Retinal pigment epithelial cell (primary cell): ENCODE results near the gene EIF4E1B.
A peak's percentile ranks its signal among the peaks of the same experiment; 100 is the strongest.

ENCODE experiments used
- DNase-seq: peaks from one replicate; pipeline ENCODE4 v3.0.0-alpha.2; 2010; ENCODE audit warnings: low read depth
- H3K4me3 ChIP-seq: 2 replicates; pipeline ENCODE4 v1.5.1; 2011; ENCODE audit warnings: mild to moderate bottlenecking, low read length, control low read depth, moderate library complexity
- TF ChIP-seq, protein P1 (sequence below): conservative IDR thresholded peaks from 2 replicates; pipeline ENCODE4 v1.5.1; 2011; ENCODE audit warnings: low read depth, low read length, control low read depth, inconsistent platforms

EIF4E1B gene

GRCh38 chr5:176643491-176644219 lies 13.2 kb downstream of the EIF4E1B start:
- H3K4me3 ChIP-seq, result no peak overlapping the region
- TF ChIP-seq, protein P1, sequence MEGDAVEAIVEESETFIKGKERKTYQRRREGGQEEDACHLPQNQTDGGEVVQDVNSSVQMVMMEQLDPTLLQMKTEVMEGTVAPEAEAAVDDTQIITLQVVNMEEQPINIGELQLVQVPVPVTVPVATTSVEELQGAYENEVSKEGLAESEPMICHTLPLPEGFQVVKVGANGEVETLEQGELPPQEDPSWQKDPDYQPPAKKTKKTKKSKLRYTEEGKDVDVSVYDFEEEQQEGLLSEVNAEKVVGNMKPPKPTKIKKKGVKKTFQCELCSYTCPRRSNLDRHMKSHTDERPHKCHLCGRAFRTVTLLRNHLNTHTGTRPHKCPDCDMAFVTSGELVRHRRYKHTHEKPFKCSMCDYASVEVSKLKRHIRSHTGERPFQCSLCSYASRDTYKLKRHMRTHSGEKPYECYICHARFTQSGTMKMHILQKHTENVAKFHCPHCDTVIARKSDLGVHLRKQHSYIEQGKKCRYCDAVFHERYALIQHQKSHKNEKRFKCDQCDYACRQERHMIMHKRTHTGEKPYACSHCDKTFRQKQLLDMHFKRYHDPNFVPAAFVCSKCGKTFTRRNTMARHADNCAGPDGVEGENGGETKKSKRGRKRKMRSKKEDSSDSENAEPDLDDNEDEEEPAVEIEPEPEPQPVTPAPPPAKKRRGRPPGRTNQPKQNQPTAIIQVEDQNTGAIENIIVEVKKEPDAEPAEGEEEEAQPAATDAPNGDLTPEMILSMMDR, result no peak
- no peak for DNase-seq

- TF ChIP-seq, protein P1, result no peak
- no peak for DNase-seq
- no peak overlapping the region for H3K4me3 ChIP-seq
Observed at GRCh38 chr5:176644294-176644693, 13.8 kb downstream of the EIF4E1B start.

DNA sequence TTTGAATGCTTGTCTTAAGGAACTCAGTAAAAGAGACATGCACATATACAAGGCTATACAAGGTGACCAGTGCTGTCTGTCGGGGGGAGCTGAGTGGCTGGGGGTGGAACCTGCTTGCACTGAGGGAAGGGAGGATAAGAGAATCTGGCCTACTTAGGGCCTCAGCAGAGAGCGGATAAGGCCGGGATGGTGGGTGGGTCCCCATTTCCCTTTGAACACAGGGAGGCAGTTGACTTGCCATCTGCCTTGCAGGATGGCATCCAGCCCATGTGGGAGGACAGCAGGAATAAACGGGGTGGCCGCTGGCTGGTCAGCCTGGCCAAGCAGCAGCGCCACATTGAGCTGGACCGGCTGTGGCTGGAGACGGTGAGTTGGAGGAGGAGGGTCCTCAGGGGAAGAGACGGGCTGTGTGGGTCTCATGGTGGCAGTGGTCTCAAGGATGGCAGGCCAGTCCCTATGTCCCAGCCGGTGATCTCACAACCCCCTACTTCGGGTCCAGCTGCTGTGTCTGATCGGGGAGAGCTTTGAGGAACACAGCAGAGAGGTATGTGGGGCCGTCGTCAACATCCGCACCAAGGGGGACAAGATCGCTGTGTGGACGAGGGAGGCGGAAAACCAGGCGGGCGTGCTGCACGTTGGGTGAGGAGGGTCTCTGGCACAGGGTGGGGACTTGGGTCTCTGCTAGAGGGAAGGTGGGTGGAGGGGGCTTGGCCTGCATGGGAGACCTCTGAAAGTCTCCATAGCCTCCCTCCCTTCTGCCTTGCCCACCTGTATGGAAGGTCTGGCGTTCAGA lies 14.6 kb downstream of the EIF4E1B start:
- no peak overlapping the region for H3K4me3 ChIP-seq
- TF ChIP-seq, protein P1, result no peak

GRCh38 chr5:176646049-176646706 lies 15.7 kb downstream of the EIF4E1B start:
- no peak for DNase-seq
- TF ChIP-seq, protein P1, result no peak
- H3K4me3 ChIP-seq, result no peak overlapping the region

More for the DNA sequence above, 14.6 kb downstream of the EIF4E1B start:
- DNase-seq, result no peak

DNA sequence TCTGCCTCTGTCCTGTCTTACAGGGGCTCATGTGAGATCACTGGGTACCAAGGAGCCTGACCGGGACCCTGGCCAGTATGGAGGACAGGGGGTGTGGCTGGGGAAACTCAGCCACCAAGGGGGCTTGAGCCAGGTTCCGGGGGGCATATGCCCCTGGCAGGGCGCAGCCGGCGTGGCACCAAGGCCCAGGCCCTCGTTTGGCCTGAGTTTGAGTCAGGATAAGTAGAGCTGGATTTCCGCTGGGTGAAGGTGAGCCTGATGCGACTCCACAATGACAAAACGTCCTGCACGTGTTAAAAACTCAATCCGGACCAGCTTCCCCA lies 16.2 kb downstream of the EIF4E1B start:
- TF ChIP-seq, protein P1, result no peak
- no peak for DNase-seq
- peak overlapping the region; percentile 49 for H3K4me3 ChIP-seq

DNA sequence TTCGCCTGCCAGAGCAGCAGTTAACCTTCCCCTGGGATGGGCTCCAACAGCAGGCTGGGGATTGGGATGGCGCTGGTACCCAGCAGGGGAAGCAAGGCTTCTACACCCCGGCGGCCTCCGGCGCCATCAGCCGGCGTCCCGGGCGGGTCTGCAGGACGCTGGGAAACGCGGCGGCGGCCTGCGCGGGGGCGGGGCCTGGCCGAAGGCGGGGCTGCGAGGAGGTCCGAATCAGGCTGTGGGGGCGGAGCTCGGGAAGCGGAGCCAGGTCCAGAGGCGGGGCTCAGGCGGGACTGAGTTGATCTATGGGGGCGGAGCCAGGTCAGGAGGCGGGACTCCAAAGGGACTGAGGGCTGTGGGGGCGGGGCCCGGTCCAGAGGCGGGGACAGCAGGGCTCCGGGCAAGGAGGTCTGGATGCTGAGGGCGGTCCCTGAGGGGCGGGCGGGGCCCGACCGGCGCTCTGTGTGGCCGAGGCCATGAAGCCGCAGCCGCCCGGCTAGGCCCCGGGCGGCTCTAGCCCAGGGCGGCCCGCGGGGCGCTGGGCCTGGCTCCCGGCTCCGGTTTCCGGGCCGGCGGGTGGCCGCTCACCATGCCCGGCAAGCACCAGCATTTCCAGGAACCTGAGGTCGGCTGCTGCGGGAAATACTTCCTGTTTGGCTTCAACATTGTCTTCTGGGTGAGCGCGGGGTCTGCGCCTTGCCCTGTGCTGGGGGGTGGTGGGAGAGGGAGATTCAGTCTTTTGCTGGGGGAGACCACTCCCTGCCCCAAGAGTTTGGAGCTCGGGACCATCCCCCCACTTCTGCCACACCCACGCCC lies 16.8 kb downstream of the EIF4E1B start, which contains the start of gene TSPAN17:
TSS of gene TSPAN17 (plus strand) at position 455 of the 813 bp plus-strand sequence. CDS start at position 587, 132 bp downstream.
- H3K4me3 ChIP-seq, result peak within 1 kb of the TSS; percentile 81
- DNase-seq, result peak; percentile 88
- TF ChIP-seq, protein P1, result no peak
